IPS-NIHi7 (cell line): ENCODE results near the gene FAM53A.
"Not testable (repeated sequence)": the region's sequence is repeated elsewhere in the genome, so short reads cannot be mapped to it uniquely, and the experiment has no call there.

Source experiments
- DNase-seq: peaks from one replicate; pipeline ENCODE4 v3.0.0; 2012; ENCODE audit warnings: mixed read lengths; ENCODE audit errors: extremely low spot score

FAM53A gene

GRCh38 chr4:1686440-1687036 is 2.4 kb upstream of the FAM53A start:
- no peak for DNase-seq

- DNase-seq: no peak
These were observed 1.4 kb upstream of the FAM53A start for GRCh38 chr4:1685235-1686150.

GRCh38 chr4:1684506-1685234 is 557 bp upstream of the FAM53A start:
- DNase-seq: no peak

GRCh38 chr4:1683261-1683735 is 815 bp downstream of the FAM53A start:
- DNase-seq: no peak

- no peak for DNase-seq
These were observed 1.3 kb downstream of the FAM53A start for GRCh38 chr4:1682860-1683259.

GRCh38 chr4:1678244-1678643 is 5.9 kb downstream of the FAM53A start:
- DNase-seq: no peak

- DNase-seq: no peak
These were observed 7.2 kb downstream of the FAM53A start for GRCh38 chr4:1676605-1677525.

GRCh38 chr4:1675802-1676137 is 8.3 kb downstream of the FAM53A start:
- DNase-seq: no peak

GRCh38 chr4:1675136-1675801 is 8.8 kb downstream of the FAM53A start:
- no peak for DNase-seq

- DNase-seq: peak; percentile 15
These were observed 9.4 kb downstream of the FAM53A start for GRCh38 chr4:1674682-1675081.

- peak; percentile 6 for DNase-seq
These were observed 10.4 kb downstream of the FAM53A start for GRCh38 chr4:1673671-1674070.

- DNase-seq: not testable (repeated sequence)
These were observed 13.1 kb downstream of the FAM53A start for GRCh38 chr4:1671011-1671410.

GRCh38 chr4:1670279-1670678 is 13.8 kb downstream of the FAM53A start:
- DNase-seq: no peak

GRCh38 chr4:1669850-1670249 is 14.3 kb downstream of the FAM53A start:
- no peak for DNase-seq

- no peak for DNase-seq
These were observed 14.8 kb downstream of the FAM53A start for GRCh38 chr4:1669270-1669669.

GRCh38 chr4:1668488-1668840 is 15.6 kb downstream of the FAM53A start:
- no peak for DNase-seq

GRCh38 chr4:1667273-1667672 is 16.8 kb downstream of the FAM53A start:
- no peak for DNase-seq

GRCh38 chr4:1666391-1666790 is 17.7 kb downstream of the FAM53A start:
- no peak for DNase-seq

GRCh38 chr4:1664141-1664540 is 20.0 kb downstream of the FAM53A start:
- DNase-seq: no peak

GRCh38 chr4:1663549-1663948 is 20.6 kb downstream of the FAM53A start:
- DNase-seq: no peak

- no peak for DNase-seq
These were observed 22.4 kb downstream of the FAM53A start for GRCh38 chr4:1661695-1662094.
